HG02610 (cell line): ENCODE results near the gene UPF3B.
"Not testable (repeated sequence)": the region's sequence is repeated elsewhere in the genome, so short reads cannot be mapped to it uniquely, and the experiment has no call there.

Source experiments
- ATAC-seq: cut with Tn5 transposase; IDR thresholded peaks from one replicate; pipeline ENCODE4 v1.9.1; 2021; ENCODE audit warnings: mild to moderate bottlenecking, moderate library complexity; ENCODE audit not compliant: unreplicated experiment

UPF3B gene

GRCh38 chrX:119826399-119826959, 26.3 kb downstream of the UPF3B start:
- peak; percentile 63 for ATAC-seq

DNA sequence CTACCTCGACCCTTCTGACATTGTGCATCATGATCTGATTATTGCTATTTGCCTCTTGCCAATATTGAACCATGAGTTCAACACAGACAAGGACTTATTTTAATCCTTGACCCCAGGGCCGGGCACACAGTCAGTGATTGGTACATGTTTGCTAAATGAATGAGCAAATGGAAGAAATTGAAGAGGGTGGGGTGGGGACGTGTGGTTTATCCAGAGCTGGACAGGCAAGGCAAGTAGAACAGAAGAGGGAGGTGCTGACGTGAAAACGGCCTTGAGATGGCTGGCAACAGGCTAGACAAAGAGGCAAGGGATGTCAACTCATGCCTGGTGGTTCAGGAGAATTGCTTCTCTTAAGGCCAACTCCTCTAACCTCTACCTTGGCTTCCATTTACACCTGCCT, 28.5 kb downstream of the UPF3B start:
- not testable (repeated sequence) for ATAC-seq

- ATAC-seq, result peak; percentile 90
Observed at GRCh38 chrX:119821703-119822102, 31.1 kb downstream of the UPF3B start.

DNA sequence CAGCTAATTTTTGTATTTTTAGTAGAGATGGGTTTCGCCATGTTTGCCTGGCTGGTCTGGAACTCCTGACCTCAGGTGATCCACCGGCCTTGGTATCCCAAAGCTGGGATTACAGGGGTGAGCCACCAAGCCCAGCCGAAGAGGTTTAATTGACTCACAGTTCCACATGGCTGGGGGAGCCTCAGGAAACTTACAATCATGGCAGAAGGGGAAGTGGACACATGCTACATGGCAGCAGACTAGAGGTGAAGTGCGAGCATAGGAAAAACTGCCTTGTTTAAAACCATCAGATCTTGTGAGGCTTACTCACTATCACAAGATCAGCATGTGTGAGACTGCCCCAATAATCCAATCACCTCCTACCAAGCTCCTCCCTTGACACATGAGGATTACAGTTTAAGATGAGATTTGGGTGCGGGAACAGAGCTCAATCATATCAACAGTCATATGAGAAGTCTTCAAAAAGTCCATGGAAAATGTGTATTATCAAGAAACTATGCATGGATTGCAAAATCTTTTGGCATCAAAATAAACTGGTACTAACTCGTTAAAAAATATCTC, 35.6 kb downstream of the UPF3B start:
- no peak for ATAC-seq

- no peak for ATAC-seq
Observed at GRCh38 chrX:119816300-119816699, 36.5 kb downstream of the UPF3B start.

- no peak for ATAC-seq
Observed at GRCh38 chrX:119809185-119809666, 43.5 kb downstream of the UPF3B start.

GRCh38 chrX:119808461-119808860, 44.3 kb downstream of the UPF3B start:
- ATAC-seq, result not testable (repeated sequence)

DNA sequence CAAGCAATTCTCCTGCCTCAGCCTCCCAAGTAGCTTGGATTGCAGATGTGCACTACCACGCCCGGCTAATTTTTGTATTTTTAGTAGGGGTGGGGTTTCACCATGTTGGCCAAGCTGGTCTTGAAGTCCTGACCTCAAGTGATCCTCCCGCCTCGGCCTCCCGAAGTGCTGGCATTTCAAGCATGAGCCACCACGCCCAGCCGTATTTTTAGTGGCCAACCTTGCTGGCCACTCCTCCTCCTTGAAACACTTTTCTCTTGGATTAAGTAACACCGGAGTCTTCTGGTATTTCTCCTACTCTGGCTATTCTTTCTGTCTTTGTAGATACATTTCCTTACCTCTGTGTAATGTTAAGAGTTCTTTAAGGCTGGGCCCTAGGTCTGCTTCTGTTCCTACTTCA, 50.2 kb downstream of the UPF3B start:
- ATAC-seq, result no peak

DNA sequence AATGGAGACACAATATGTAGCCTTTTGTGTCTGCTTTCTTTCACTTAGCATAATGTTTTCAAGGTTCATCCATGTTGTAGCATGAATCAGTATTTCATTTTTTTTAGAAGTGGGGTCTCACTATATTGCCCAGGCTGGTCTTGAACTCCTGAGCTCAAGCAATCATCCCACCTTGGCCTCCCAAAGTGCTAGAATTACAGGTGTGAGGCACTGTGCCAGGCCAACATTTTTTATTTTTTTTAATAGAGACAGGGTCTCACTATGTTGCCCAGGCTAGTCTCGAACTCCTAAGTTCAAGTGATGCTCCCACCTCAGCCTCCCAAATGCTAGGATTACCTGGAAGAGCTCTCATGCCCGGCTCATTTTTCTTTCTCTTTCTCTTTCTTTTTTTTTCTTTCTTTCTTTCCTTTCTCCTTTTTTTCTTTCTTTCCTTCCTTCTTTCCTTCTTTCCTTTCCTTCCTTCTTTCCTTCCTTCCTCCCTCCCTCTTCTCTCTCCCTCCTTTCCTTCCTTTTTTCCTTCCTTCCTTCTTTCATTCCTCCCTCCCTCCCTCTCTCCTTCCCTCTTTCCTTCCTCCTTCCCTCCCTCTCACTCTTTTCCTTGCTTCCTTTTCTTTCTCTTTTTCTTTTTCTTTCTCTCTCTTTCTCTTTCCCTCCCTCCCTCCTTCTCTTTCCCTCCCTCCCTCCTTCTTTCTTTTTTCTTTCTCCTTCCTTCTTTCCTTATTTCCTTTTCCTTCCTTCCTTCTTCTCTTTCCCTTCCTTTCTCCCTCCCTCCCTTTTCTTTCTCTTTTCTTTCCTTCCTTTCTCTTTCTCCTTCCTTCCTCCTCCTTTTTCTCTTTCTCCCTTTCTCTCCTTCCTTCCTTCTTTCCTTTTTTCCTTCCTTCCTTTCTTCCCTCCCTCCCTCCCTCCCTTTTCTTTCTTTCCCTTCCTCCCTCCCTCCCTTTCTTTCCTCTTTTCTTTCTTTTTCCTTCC, 51.2 kb downstream of the UPF3B start:
- no peak for ATAC-seq

- peak; percentile 93 for ATAC-seq
Observed at GRCh38 chrX:119791437-119792231, 61.1 kb downstream of the UPF3B start, which contains the start of gene RPL39. RPL39 (minus strand) TSS chrX:119791630; CDS start chrX:119791576, 54 bp downstream.

- peak; percentile 5 for ATAC-seq
Observed at GRCh38 chrX:119790977-119791436, 61.8 kb downstream of the UPF3B start.

DNA sequence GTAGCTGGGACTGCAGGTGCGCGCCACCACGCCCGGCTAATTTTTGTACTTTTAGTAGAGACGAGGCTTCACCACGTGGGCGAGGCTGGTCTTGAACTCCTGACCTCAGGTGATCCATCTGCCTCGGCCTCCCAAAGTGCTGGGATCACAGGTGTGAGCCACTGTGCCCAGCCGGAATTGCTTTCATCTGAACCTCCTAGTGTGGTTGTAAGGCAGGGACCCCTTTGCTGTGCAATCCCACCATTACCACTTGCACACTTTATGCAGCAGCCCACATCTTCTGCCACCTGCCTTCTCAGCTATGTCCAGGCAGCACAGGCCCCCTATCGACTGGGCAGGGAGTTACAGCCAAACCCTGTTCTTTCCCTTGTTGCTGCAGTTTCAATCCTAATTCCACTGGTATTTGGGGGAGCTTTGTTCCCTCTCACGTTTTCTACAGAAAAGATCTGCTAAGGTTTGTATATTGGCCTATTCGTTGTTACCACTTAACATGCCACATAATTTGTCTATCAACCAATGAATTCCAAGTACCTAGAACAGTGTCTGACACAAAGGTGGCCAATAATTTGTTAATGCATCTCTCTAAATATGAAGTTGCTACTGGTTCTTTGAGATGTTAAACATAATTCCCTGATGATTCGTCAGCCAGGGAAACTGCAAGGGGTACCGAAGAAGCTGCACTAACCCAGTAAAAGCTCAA, 67.9 kb downstream of the UPF3B start:
- ATAC-seq, result no peak
